Activated naive CD8-positive, alpha-beta T cell (primary cell): ENCODE measurements around the gene GPAM.
"Not testable (repeated sequence)": the region's sequence is repeated elsewhere in the genome, so short reads cannot be mapped to it uniquely, and the experiment has no call there.

Experiments
- H3K27ac Mint-ChIP-seq: one replicate; pipeline ENCODE4 v1.8.0; 2021; ENCODE audit warnings: mixed read lengths
- H3K27me3 Mint-ChIP-seq: one replicate; pipeline ENCODE4 v1.8.0; 2021; ENCODE audit warnings: mixed read lengths
- H3K36me3 Mint-ChIP-seq: one replicate; pipeline ENCODE4 v1.8.0; 2021; ENCODE audit warnings: mixed read lengths
- H3K4me1 Mint-ChIP-seq: one replicate; pipeline ENCODE4 v1.8.0; 2021; ENCODE audit warnings: low read depth, mixed read lengths
- H3K4me3 Mint-ChIP-seq: one replicate; pipeline ENCODE4 v1.8.0; 2021; ENCODE audit warnings: mild to moderate bottlenecking, mixed read lengths
- H3K9me3 Mint-ChIP-seq: one replicate; pipeline ENCODE4 v1.8.0; 2021; ENCODE audit warnings: low read depth, mixed read lengths

Gene GPAM

DNA sequence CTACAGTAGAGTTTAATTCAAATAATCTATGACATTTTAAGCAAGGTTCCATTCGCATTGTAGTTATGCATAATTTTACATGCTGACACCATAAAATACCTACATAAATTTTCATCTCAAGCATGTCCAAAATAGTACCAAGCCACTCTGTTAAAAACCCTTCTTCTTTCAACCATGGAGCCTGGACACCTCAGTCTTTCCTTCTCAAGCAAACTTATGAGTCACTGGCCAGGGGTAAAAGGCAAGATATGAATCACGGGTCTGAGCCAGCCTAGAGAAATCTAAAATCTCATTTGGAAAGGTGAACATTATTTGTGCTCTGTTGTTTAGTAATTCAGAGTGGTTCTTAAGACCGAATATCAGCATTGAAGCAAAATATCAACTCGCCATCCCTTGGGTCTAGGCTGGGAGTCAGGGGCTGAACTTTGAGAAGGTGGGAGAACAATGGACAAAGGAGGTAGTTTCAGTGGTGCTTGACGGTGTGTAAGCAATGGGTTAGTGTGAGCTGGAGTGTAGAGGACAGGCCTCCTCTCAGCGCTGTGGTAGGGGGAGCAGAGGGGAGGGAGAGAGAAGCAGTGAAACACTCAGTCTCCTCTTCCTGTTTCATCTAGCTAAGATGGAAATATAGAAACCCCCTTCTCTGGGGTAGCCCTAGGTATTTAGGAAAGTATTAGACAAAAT, 19.1 kb upstream of the GPAM start:
- H3K27ac Mint-ChIP-seq: no peak overlapping the region
- no peak overlapping the region for H3K4me3 Mint-ChIP-seq
- H3K27me3 Mint-ChIP-seq: peaks cover 9% of the 10 kb centered on the region
- H3K4me1 Mint-ChIP-seq: no peaks in the 10 kb centered on the region
- H3K9me3 Mint-ChIP-seq: no peaks in the 10 kb centered on the region
- no peaks in the 10 kb centered on the region for H3K36me3 Mint-ChIP-seq

DNA sequence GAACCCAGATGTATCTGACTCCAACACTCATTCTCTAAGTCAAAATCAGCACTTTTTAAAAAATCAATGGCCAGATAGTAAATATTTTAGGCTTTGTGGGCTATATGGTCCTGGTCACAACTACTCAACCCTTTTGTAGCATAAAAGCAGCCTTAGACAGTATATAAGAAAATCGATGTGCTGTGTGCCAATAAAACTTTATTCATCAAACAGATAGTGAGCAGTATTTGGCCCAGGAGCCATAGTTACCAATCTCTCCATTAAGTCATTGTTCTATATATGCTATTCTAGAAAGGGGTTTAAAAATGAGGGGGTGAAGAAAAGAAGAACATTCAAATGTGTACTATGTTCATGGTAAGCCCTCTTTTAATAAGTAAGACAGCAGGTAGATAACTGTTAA, 18.5 kb upstream of the GPAM start:
- H3K36me3 Mint-ChIP-seq: no peaks in the 10 kb centered on the region
- no peaks in the 10 kb centered on the region for H3K9me3 Mint-ChIP-seq
- peaks cover 9% of the 10 kb centered on the region for H3K27me3 Mint-ChIP-seq
- no peaks in the 10 kb centered on the region for H3K4me1 Mint-ChIP-seq
- no peak overlapping the region for H3K4me3 Mint-ChIP-seq
- no peak overlapping the region for H3K27ac Mint-ChIP-seq

GRCh38 chr10:112201334-112201733, 17.8 kb upstream of the GPAM start:
- H3K4me1 Mint-ChIP-seq: no peaks in the 10 kb centered on the region
- no peak overlapping the region for H3K27ac Mint-ChIP-seq
- H3K9me3 Mint-ChIP-seq: no peaks in the 10 kb centered on the region
- no peaks in the 10 kb centered on the region for H3K36me3 Mint-ChIP-seq
- H3K27me3 Mint-ChIP-seq: peaks cover 9% of the 10 kb centered on the region
- H3K4me3 Mint-ChIP-seq: no peak overlapping the region

DNA sequence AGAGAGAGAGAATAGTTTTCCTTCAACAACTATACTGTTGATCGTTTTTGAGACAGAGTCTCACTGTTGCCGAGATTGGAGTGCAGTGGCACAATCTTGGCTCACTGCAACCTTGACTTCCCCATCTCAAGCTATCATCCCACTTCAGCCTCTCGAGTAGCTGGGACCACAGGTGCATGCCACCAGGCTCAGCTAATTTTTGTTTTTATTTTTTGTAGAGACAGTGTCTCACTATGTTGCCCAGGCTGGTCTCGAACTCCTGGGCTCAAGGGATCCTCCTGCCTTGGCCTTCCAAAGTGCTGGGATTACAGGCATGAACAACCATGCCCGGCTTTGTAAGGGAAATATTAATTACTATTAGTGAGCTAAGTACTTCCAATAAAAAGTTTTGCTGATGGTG, 16.7 kb upstream of the GPAM start:
- H3K36me3 Mint-ChIP-seq, H3K4me3 Mint-ChIP-seq, H3K4me1 Mint-ChIP-seq, H3K9me3 Mint-ChIP-seq, H3K27ac Mint-ChIP-seq, H3K27me3 Mint-ChIP-seq: not testable (repeated sequence)

GRCh38 chr10:112197662-112198061, 14.1 kb upstream of the GPAM start:
- not testable (repeated sequence) for H3K9me3 Mint-ChIP-seq, H3K27me3 Mint-ChIP-seq, H3K36me3 Mint-ChIP-seq, H3K4me3 Mint-ChIP-seq, H3K27ac Mint-ChIP-seq, H3K4me1 Mint-ChIP-seq

GRCh38 chr10:112195224-112195623, 11.7 kb upstream of the GPAM start:
- Mint-ChIP-seq H3K36me3 (no peaks in the 10 kb centered on the region), H3K4me1 (no peaks in the 10 kb centered on the region), H3K27me3 (no peaks in the 10 kb centered on the region), H3K27ac (no peak overlapping the region), H3K4me3 (no peak overlapping the region), H3K9me3 (no peaks in the 10 kb centered on the region)

- H3K4me3 Mint-ChIP-seq: no peak overlapping the region
- peaks cover 3% of the 10 kb centered on the region for H3K27me3 Mint-ChIP-seq
- no peak overlapping the region for H3K27ac Mint-ChIP-seq
- H3K9me3 Mint-ChIP-seq: no peaks in the 10 kb centered on the region
- no peaks in the 10 kb centered on the region for H3K4me1 Mint-ChIP-seq
- no peaks in the 10 kb centered on the region for H3K36me3 Mint-ChIP-seq
Observed at GRCh38 chr10:112191791-112192190, 8.2 kb upstream of the GPAM start.

- Mint-ChIP-seq H3K27me3 (peaks cover 3% of the 10 kb centered on the region), H3K36me3 (no peaks in the 10 kb centered on the region), H3K4me3 (no peak overlapping the region), H3K27ac (no peak overlapping the region), H3K4me1 (no peaks in the 10 kb centered on the region), H3K9me3 (no peaks in the 10 kb centered on the region)
Observed at GRCh38 chr10:112191041-112191590, 7.6 kb upstream of the GPAM start.

DNA sequence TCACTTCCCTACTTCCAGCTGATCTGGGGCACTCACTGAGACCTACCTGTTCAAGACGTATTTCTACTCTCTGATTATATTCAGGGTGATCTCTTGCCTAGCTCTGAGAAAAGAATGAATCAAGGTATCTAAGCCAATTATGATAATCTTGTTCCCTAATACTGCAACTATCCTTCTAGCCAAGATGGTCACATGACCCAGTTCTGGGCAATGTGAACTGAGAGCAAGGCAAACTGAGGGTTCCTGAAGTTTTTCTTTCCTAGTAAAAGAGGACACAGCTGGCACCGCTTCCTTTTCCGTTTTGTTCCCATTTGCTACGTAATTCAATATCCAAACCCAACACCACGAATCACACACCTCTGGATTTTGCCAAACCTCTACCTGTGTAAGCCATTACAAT, 5.9 kb upstream of the GPAM start:
- H3K4me3 Mint-ChIP-seq: no peak overlapping the region
- peaks cover 3% of the 10 kb centered on the region for H3K4me1 Mint-ChIP-seq
- peaks cover 3% of the 10 kb centered on the region for H3K36me3 Mint-ChIP-seq
- H3K9me3 Mint-ChIP-seq: peaks cover 5% of the 10 kb centered on the region
- peaks cover 4% of the 10 kb centered on the region for H3K27me3 Mint-ChIP-seq
- no peak overlapping the region for H3K27ac Mint-ChIP-seq

- Mint-ChIP-seq H3K36me3 (peaks cover 3% of the 10 kb centered on the region), H3K9me3 (peaks cover 5% of the 10 kb centered on the region), H3K27ac (no peak overlapping the region), H3K4me1 (peaks cover 17% of the 10 kb centered on the region), H3K27me3 (peaks cover 4% of the 10 kb centered on the region), H3K4me3 (no peak overlapping the region)
Observed at GRCh38 chr10:112187527-112187926, 4.0 kb upstream of the GPAM start.

GRCh38 chr10:112185959-112186358, 2.4 kb upstream of the GPAM start:
- Mint-ChIP-seq H3K27me3 (peaks cover 4% of the 10 kb centered on the region), H3K9me3 (peaks cover 5% of the 10 kb centered on the region), H3K27ac (no peak overlapping the region), H3K36me3 (peaks cover 3% of the 10 kb centered on the region), H3K4me3 (no peak overlapping the region), H3K4me1 (peaks cover 21% of the 10 kb centered on the region)

DNA sequence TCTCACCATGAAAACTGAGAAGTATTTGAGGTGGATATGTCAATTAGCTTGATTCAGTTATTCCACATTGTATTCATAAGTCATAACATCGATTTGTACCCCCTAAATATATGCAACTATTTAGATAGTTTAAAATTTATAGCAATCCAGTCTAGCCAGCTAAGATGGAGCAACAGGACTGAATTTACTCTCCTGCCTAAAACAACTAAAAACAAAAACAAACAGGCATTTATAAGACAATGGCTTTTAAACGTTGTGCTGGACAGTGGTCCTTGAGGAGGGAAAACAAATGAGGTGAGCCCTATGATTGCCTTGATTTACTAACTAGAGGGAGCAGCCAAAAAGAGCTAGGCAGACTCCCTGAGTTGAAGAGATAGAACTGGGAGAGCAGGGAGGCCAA, 814 bp upstream of the GPAM start:
- Mint-ChIP-seq H3K4me1 (peaks cover 21% of the 10 kb centered on the region), H3K9me3 (peaks cover 5% of the 10 kb centered on the region), H3K27me3 (peaks cover 3% of the 10 kb centered on the region), H3K36me3 (peaks cover 8% of the 10 kb centered on the region), H3K27ac (no peak overlapping the region), H3K4me3 (peak overlapping the region; percentile 91)

DNA sequence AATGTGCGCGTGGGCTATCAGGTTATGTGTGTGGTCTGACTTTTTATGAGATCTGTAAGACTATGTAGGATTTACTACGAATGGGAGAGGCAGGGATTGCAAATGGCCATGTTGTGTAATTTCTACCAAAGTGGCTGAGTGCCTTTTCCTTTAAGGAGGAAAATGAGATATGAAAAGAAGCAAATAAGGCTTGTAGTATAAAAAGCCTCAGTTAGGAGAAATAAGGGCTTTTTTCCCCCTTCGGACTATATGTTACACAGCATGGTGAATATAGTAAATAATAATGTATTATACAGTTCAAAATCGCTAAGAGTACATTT, 447 bp upstream of the GPAM start:
- Mint-ChIP-seq H3K4me1 (peaks cover 21% of the 10 kb centered on the region), H3K36me3 (peaks cover 8% of the 10 kb centered on the region), H3K4me3 (peak overlapping the region; percentile 91), H3K27ac (peak overlapping the region; percentile 92), H3K27me3 (peaks cover 3% of the 10 kb centered on the region), H3K9me3 (peaks cover 5% of the 10 kb centered on the region)

- Mint-ChIP-seq H3K9me3 (peaks cover 5% of the 10 kb centered on the region), H3K27me3 (peaks cover 2% of the 10 kb centered on the region), H3K36me3 (peaks cover 9% of the 10 kb centered on the region), H3K27ac (peak overlapping the region; percentile 92), H3K4me1 (peaks cover 21% of the 10 kb centered on the region), H3K4me3 (peak overlapping the region; percentile 91)
Observed at GRCh38 chr10:112182784-112183328, 709 bp downstream of the GPAM start.

DNA sequence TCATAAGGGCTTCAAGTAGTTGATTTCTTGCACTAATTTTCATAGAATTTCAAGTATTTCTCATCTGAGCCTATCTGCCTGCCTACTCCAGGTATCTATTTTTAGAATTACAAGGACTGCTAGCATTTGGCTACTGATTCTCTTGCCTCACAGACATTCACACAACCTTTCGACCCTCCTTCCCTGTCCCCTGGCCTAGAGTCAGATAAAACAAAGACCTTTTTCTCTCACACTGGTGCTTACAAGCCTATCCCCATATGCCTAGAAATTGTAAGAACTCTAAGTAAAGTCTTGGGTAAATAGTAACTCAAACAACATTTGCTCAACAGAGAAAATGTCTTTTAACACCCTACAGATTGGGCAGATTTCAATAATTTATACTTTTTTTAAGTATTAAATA, 6.3 kb downstream of the GPAM start:
- H3K27ac Mint-ChIP-seq: no peak overlapping the region
- peaks cover 3% of the 10 kb centered on the region for H3K4me1 Mint-ChIP-seq
- H3K27me3 Mint-ChIP-seq: no peaks in the 10 kb centered on the region
- H3K9me3 Mint-ChIP-seq: no peaks in the 10 kb centered on the region
- peaks cover 14% of the 10 kb centered on the region for H3K36me3 Mint-ChIP-seq
- no peak overlapping the region for H3K4me3 Mint-ChIP-seq

- Mint-ChIP-seq H3K36me3 (peaks cover 17% of the 10 kb centered on the region), H3K27ac (no peak overlapping the region), H3K4me1 (no peaks in the 10 kb centered on the region), H3K27me3 (no peaks in the 10 kb centered on the region), H3K4me3 (no peak overlapping the region), H3K9me3 (no peaks in the 10 kb centered on the region)
Observed at GRCh38 chr10:112176543-112176942, 7.0 kb downstream of the GPAM start.
